ENCODE results near the gene PODXL.

The PODXL gene

DNA sequence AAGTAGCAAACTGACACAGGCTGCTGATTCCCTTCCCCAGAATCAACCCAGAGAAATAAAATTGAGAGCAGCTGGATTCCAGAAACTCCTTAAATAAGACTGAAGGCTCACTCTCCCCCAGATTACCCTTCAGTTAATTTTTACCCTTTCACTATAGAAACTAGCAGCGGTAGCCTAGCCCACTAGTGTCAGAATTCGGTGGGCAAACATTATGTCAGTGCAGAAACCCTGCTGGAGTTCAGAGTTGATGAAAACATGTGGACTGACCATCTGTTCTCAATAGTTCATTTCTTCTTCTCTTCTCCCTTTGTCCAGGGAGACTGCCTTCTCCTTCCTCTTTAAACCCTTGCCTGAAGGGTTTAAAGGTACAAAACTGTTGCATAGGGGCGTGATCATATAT, 100.1 kb downstream of the PODXL start:
- TF ChIP-seq, protein P1, sequence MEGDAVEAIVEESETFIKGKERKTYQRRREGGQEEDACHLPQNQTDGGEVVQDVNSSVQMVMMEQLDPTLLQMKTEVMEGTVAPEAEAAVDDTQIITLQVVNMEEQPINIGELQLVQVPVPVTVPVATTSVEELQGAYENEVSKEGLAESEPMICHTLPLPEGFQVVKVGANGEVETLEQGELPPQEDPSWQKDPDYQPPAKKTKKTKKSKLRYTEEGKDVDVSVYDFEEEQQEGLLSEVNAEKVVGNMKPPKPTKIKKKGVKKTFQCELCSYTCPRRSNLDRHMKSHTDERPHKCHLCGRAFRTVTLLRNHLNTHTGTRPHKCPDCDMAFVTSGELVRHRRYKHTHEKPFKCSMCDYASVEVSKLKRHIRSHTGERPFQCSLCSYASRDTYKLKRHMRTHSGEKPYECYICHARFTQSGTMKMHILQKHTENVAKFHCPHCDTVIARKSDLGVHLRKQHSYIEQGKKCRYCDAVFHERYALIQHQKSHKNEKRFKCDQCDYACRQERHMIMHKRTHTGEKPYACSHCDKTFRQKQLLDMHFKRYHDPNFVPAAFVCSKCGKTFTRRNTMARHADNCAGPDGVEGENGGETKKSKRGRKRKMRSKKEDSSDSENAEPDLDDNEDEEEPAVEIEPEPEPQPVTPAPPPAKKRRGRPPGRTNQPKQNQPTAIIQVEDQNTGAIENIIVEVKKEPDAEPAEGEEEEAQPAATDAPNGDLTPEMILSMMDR (IDR thresholded peaks at IDR 0.05; ENCODE audit: low read depth, low read length, missing control alignments): no peak
- H3K27ac ChIP-seq: no peak overlapping the region
- in situ Hi-C loops (cut with HindIII; ENCODE audit: low pct_ligation_motif_present, low sequenced_read_pairs): no loop called here

DNA sequence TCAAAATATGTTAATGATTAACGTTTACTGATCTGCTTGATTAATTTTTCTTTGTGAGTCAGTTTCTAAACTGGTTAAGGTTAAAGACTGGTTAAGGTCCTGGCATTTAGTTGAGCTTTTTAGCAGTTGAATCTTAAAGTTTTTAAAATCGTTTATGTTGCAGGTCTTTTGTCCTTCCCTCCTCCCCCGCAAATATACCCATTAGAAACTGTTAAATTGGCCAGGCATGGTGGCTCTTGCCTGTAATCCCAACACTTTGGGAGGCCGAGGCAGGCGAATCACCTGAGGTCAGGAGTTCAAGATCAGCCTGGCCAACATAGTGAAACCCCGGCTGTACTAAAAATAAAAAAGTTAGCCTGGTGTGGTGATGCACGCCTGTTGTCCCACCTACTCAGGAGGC, 100.9 kb downstream of the PODXL start:
- Histone ChIP-seq H3K4me3 (ENCODE audit: low read depth, low read length) (no peak overlapping the region), H3K36me3 (replicated peaks) (no peaks in the 10 kb centered on the region), H3K27ac (no peak overlapping the region), H3K27me3 (replicated peaks) (no peaks in the 10 kb centered on the region)
- no peak for DNase-seq
- TF ChIP-seq, protein P1 (IDR thresholded peaks at IDR 0.05; ENCODE audit: low read depth, low read length, missing control alignments): no peak
- in situ Hi-C loops (cut with HindIII; ENCODE audit: low pct_ligation_motif_present, low sequenced_read_pairs): no loop called here

More for the DNA sequence above, 100.1 kb downstream of the PODXL start:
- Histone ChIP-seq H3K4me3 (ENCODE audit: low read depth, low read length) (no peak overlapping the region), H3K36me3 (replicated peaks) (no peaks in the 10 kb centered on the region), H3K27me3 (replicated peaks) (no peaks in the 10 kb centered on the region)
- DNase-seq: no peak

DNA sequence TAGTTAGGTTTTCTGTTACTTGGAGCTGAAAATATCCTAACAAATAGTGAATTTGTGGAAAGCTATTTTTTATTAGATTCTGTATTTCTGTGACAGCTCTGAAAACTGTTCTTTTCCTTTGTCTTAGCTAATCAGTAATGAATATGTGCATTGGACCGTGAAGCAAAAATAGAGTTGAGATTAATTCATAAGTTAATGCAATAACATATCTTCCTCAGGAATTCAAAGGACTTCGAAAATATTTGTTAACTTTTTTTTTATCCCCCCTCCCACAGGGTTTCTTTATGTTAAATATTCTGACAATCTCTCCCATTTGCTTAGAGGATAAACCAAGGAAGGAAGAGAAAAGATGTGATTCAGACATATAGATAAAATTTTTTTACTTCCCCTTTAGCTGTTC, 101.4 kb downstream of the PODXL start:
- in situ Hi-C loops (cut with HindIII; ENCODE audit: low pct_ligation_motif_present, low sequenced_read_pairs): no loop called here
- Histone ChIP-seq H3K27ac (no peak overlapping the region), H3K27me3 (replicated peaks) (no peaks in the 10 kb centered on the region), H3K36me3 (replicated peaks) (no peaks in the 10 kb centered on the region), H3K4me3 (ENCODE audit: low read depth, low read length) (no peak overlapping the region)
- no peak for DNase-seq
- TF ChIP-seq, protein P1 (IDR thresholded peaks at IDR 0.05; ENCODE audit: low read depth, low read length, missing control alignments): no peak

DNA sequence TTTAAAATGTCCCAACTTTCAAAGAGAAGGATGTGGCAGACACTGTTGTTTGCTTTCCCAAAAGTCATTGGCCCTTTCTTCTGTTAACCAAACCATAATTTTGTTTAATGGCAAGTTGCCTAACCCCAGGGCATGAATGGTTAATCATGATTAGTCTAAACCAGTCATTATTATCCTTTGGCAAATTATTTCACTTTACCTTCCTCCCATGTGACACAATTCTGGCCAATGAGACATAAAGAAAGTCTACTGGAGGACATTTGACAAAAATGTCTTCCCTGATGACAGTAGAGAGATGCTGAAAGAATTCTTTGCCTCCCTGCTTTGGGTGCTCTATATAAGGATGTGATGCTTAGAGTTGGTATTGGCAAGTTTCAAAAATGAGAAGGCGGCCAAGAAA, 101.9 kb downstream of the PODXL start:
- TF ChIP-seq, protein P1 (IDR thresholded peaks at IDR 0.05; ENCODE audit: low read depth, low read length, missing control alignments): no peak
- H3K27ac ChIP-seq: no peak overlapping the region
- in situ Hi-C loops (cut with HindIII; ENCODE audit: low pct_ligation_motif_present, low sequenced_read_pairs): no loop called here
- DNase-seq: no peak
- no peak overlapping the region for H3K4me3 ChIP-seq (ENCODE audit: low read depth, low read length)
- H3K36me3 ChIP-seq (replicated peaks): no peaks in the 10 kb centered on the region
- no peaks in the 10 kb centered on the region for H3K27me3 ChIP-seq (replicated peaks)

All from brain microvascular endothelial cell (primary cell).